ENCODE measurements around the gene SF1. TPM values are rescaled to one million over a fixed set of nuclear protein-coding genes. Genes with fewer than 3 reads are reported as not detected.

The SF1 gene
- total and polyA plus RNA-seq, 10 donors: 54.2 to 585 (median 443) TPM

DNA sequence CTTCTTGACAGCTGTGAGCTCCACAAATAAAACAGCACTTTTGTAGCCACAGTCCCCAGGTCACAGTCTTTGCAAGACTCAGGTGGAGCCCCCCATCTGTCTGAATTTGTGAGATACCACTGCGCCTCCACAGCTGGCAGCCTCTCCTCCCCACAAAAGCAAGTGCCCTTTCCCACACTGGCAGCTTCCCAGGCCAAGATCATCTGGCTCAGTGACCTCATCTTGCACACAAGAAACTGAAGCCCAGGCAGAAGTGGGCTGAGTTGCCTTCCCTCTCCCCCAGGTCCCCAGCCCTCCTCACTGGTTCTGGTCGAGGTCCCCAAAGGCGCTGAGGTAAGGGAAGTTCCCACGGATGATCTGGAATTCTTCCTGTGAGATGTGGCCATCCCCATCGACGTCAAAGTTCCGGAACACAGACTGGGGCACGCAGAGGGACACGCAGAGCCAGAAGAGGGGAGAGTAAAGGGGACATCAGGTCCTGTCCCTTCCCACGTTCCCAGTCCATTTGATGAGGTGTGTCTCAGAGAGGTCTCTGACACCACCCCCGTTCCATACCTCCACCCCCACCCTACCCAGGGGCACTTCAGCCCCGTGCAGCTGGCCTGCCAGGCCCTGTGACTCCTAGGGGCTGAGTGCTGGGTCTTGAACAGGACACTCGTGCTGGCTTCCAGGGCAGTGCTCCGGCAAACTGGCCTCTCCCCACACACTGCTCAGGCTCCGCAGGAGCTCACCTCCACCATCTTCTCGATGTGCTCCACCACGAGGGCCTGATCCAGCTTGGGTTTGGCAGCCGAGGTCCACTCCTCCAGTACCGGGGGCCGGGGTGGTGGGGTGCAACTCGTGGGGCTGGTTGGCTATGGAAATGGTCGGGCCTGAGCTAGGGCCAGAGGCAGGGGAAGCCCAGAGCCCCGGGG lies 43.3 kb downstream of the SF1 start:
- Histone ChIP-seq H3K36me3 (peaks cover 0 to 100% (median 88%) of the 10 kb centered on the region in 6 donors), H3K27ac (peak overlapping the region in 1 of 8 donors; percentile 14), H3K4me1 (peaks cover 0 to 53% (median 4%) of the 10 kb centered on the region in 6 donors), H3K27me3 (replicated peaks in 1 of 7) (no peaks in the 10 kb centered on the region), H3K4me3 (no peak overlapping the region), H3K9me3 (no peaks in the 10 kb centered on the region)
- TF ChIP-seq, protein P1, sequence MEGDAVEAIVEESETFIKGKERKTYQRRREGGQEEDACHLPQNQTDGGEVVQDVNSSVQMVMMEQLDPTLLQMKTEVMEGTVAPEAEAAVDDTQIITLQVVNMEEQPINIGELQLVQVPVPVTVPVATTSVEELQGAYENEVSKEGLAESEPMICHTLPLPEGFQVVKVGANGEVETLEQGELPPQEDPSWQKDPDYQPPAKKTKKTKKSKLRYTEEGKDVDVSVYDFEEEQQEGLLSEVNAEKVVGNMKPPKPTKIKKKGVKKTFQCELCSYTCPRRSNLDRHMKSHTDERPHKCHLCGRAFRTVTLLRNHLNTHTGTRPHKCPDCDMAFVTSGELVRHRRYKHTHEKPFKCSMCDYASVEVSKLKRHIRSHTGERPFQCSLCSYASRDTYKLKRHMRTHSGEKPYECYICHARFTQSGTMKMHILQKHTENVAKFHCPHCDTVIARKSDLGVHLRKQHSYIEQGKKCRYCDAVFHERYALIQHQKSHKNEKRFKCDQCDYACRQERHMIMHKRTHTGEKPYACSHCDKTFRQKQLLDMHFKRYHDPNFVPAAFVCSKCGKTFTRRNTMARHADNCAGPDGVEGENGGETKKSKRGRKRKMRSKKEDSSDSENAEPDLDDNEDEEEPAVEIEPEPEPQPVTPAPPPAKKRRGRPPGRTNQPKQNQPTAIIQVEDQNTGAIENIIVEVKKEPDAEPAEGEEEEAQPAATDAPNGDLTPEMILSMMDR (IDR thresholded peaks at IDR 0.05 in 8 of 11, conservative IDR thresholded peaks at IDR 0.05 in 3 of 11): no peak
- TF ChIP-seq POLR2AphosphoS5 (IDR thresholded peaks at IDR 0.05): peak in 1 of 3 donors; percentile 13
- intact Hi-C loops (cut with DNase I; ENCODE audit: low total_unique reads): no loop called here
- peak; percentile 71 for DNase-seq
- 83 to 92% (median 88%) methylated on average over 22 to 23 of the region's 23 CpGs for WGBS, 5 donors

DNA sequence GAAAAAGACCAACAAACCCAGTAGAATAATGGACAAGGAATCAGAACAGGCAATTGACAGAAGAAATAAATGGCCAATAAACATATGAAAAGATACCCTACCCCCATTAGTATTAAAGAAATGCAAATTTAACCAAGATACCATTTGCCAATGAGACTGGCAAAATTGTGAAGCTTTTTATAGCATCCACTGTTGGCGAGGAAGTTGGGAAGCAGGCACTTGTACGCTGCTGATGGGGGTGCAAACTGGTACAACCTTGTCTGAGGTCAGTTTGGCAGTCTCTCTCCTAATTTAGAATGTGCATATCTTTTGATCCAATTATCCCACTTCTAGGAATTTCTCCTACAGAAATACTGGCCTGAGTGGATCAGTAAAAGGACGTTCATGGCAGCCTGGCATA lies 46.7 kb downstream of the SF1 start:
- H3K9me3 ChIP-seq: no peaks in the 10 kb centered on the region
- 82 to 89% (median 88%) methylated on average over 3 of the region's 3 CpGs for WGBS, 5 donors
- no peak overlapping the region for H3K27ac ChIP-seq
- no peak for DNase-seq
- peaks cover 0 to 100% (median 86%) of the 10 kb centered on the region in 6 donors for H3K36me3 ChIP-seq
- intact Hi-C loops (cut with DNase I; ENCODE audit: low total_unique reads): no loop called here
- H3K27me3 ChIP-seq (replicated peaks in 1 of 7): no peaks in the 10 kb centered on the region
- H3K4me3 ChIP-seq: no peak overlapping the region
- no peak for TF ChIP-seq POLR2A (IDR thresholded peaks at IDR 0.05)
- no peak for TF ChIP-seq POLR2AphosphoS5 (IDR thresholded peaks at IDR 0.05)
- TF ChIP-seq, protein P1 (IDR thresholded peaks at IDR 0.05 in 8 of 11, conservative IDR thresholded peaks at IDR 0.05 in 3 of 11): no peak
- peaks cover 0 to 47% (median 6%) of the 10 kb centered on the region in 6 donors for H3K4me1 ChIP-seq

DNA sequence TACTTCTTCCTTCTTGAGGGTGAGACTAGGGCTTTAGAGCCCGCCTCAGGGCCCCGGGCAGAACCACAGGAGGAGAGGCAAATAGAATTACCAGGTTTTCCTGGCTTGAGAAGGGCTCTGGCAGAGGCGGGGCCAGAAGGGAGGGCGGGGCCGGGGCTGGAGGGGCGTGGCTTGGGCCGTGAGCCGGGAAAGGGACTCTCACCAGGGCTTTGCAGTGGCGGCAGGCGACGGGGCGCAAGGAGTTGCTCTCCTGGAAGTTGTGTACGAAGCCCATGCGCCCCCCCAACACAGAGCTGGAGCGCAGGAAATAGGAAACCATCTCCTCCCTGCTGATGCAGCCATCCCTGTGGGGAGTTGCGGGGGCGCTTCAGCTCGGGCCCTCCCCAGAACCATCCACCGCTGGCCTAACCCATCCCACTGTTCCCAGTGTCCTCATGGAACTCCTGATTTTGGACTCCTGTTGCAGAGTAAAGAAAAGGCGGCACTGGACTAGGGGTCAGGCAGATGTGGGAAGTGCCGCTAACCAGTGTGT lies 48.4 kb downstream of the SF1 start:
- intact Hi-C loops (cut with DNase I; ENCODE audit: low total_unique reads): no loop called here
- TF ChIP-seq, protein P1 (IDR thresholded peaks at IDR 0.05 in 8 of 11, conservative IDR thresholded peaks at IDR 0.05 in 3 of 11): no peak
- TF ChIP-seq POLR2AphosphoS5 (IDR thresholded peaks at IDR 0.05) (peak in 1 of 3 donors; percentile 33), POLR2A (IDR thresholded peaks at IDR 0.05) (no peak)
- Histone ChIP-seq H3K9me3 (no peaks in the 10 kb centered on the region), H3K27ac (no peak overlapping the region), H3K27me3 (replicated peaks in 1 of 7) (no peaks in the 10 kb centered on the region), H3K4me1 (peaks cover 0 to 50% (median 9%) of the 10 kb centered on the region in 6 donors), H3K36me3 (peaks cover 0 to 92% (median 71%) of the 10 kb centered on the region in 6 donors), H3K4me3 (no peak overlapping the region)
- DNase-seq: no peak
- 59 to 73% (median 63%) methylated on average over 17 to 21 of the region's 21 CpGs for WGBS, 5 donors
